ENCODE measurements around the gene KDM2A.

KDM2A gene

DNA sequence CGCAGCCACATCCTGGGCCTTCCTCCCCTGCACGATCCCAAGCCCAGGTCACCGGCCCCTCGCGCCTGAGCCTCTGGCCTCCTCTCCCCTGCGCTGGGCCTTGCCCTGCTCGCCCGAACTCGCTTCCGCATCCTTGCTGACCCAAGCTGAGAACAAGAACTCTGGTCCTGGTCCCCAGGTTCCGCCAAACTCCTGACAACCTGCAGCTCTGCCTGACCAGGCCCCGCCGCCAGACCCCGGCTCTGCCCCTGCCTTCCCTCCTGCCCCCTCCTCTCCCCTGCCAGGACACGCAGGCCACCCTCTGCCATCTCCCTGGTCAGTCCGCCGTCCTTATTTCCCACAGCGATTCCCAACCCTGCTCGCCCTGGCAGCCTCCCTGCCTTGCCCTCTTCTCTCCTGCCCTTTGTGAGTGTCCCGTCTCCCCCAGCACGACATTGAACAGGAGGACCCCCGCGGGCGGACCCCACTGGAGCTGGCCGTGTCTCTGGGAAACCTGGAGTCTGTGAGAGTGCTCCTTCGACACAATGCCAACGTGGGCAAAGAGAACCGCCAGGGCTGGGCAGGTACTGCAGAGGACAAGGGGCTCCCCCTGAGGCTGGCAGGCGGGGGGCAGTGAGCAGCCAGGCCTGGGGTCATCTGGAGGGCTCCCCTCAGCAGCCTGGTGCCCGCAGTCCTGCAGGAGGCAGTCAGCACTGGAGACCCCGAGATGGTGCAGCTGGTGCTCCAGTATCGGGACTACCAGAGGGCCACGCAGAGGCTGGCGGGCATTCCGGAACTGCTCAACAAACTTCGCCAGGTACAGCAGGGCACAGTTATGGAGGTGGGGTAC, 170.8 kb downstream of the KDM2A start:
- Histone ChIP-seq H3K27ac (ENCODE audit: low read depth, low read length) (peak overlapping the region; percentile 16; the same call in 1 of the 2 replicates), H3K4me3 (ENCODE audit: low read depth, low read length) (peak overlapping the region; percentile 88), H3K36me3 (ENCODE audit: control insufficient read depth, insufficient read depth, low read length) (peaks cover 54% of the 10 kb centered on the region), H3K27me3 (ENCODE audit: control insufficient read depth, insufficient read depth, low read length) (no peaks in the 10 kb centered on the region), H3K9me3 (ENCODE audit: control insufficient read depth, insufficient read depth, low read depth, low read length) (no peaks in the 10 kb centered on the region), H3K9ac (ENCODE audit: low read length) (peak overlapping the region; percentile 74), H3K4me1 (ENCODE audit: control insufficient read depth, insufficient read depth, low read length) (peaks cover 17% of the 10 kb centered on the region)

DNA sequence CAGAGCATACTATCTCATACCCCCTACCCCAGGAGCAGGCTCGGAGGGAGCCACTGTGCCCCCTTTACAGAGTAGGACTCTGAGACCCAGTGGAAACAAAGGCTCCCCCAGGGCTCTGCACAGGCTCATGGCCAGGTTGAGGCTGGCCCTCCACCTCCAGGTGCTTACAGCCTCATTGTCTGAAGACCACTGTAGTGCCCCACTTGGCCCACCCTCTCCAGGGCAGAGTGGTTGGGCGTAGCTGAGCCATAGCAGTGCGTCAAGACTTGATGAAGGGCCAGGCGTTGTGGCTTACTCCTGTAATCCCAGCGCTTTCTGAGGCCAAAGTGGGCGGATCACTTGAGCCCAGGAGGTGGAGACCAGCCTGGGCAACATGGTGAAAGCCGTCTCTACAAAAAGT, 171.7 kb downstream of the KDM2A start:
- peaks cover 17% of the 10 kb centered on the region for H3K4me1 ChIP-seq (ENCODE audit: control insufficient read depth, insufficient read depth, low read length)
- H3K27ac ChIP-seq (ENCODE audit: low read depth, low read length) = no peak overlapping the region
- no peak overlapping the region for H3K9ac ChIP-seq (ENCODE audit: low read length)
- peaks cover 4% of the 10 kb centered on the region; the same call in 1 of the 2 replicates for H3K9me3 ChIP-seq (ENCODE audit: control insufficient read depth, insufficient read depth, low read depth, low read length)
- H3K27me3 ChIP-seq (ENCODE audit: control insufficient read depth, insufficient read depth, low read length) = no peaks in the 10 kb centered on the region
- H3K4me3 ChIP-seq (ENCODE audit: low read depth, low read length) = 0 out of 2 replicates have a peak overlapping the region, but pooled peaks have one; percentile 88
- peaks cover 51% of the 10 kb centered on the region for H3K36me3 ChIP-seq (ENCODE audit: control insufficient read depth, insufficient read depth, low read length)

DNA sequence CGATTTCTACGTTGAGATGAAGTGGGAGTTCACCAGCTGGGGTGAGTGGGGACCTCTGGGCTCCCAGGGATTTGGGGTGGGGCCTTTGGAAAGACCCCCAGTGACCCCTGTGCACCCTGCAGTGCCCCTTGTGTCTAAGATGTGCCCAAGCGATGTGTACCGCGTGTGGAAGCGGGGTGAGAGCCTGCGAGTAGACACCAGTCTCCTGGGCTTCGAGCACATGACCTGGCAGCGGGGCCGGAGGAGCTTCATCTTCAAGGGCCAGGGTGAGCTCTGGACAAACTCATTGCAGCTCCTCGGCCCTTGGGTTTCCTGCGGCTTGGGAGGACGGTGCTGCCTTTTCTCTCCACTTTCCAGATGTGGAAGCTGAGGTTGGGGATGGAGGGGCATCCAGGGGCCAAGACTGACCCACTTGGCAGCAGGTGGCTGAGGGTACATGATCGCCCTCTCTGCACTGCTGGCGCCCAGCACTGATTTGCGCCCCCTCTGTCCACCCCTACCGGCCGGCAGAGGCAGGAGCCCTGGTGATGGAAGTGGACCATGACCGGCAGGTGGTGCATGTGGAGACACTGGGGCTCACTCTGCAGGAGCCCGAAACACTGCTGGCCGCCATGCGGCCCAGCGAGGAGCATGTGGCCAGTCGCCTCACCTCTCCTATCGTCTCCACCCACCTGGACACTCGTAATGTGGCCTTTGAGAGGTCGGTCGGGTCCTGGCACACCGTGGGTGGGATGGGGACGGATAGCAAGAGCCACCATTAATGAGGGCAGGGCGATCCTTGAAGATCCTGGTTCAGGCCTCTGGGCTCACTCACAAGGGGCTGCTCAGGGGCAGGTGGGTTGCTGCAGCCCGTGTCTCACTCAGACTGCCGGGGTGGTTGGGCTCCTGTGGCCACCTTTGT, 172.7 kb downstream of the KDM2A start:
- H3K27ac ChIP-seq (ENCODE audit: low read depth, low read length) = no peak overlapping the region
- peaks cover 11% of the 10 kb centered on the region; the same call in 1 of the 2 replicates for H3K9me3 ChIP-seq (ENCODE audit: control insufficient read depth, insufficient read depth, low read depth, low read length)
- no peaks in the 10 kb centered on the region for H3K27me3 ChIP-seq (ENCODE audit: control insufficient read depth, insufficient read depth, low read length)
- H3K9ac ChIP-seq (ENCODE audit: low read length) = no peak overlapping the region
- no peak overlapping the region for H3K4me3 ChIP-seq (ENCODE audit: low read depth, low read length)
- peaks cover 17% of the 10 kb centered on the region for H3K4me1 ChIP-seq (ENCODE audit: control insufficient read depth, insufficient read depth, low read length)
- H3K36me3 ChIP-seq (ENCODE audit: control insufficient read depth, insufficient read depth, low read length) = peaks cover 53% of the 10 kb centered on the region

DNA sequence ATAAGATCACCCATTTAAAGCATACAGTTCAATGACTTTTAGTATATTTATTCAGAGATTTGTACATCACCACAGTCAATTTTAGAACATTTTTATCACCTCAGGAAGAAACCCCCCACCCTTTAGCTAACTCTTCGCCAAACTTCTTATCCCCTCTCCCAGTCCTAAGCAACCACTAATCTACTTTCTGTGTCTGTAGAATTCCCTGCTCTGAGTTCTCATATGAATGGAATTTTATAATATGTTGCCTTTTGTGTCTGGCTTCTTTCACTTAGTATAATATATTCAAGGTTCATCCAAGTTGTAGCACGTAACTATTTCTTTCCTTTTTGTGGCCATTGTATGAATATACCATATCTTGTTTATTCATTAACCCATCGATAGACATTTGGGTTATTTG, 173.6 kb downstream of the KDM2A start:
- peaks cover 12% of the 10 kb centered on the region for H3K4me1 ChIP-seq (ENCODE audit: control insufficient read depth, insufficient read depth, low read length)
- no peak overlapping the region for H3K9ac ChIP-seq (ENCODE audit: low read length)
- no peak overlapping the region for H3K27ac ChIP-seq (ENCODE audit: low read depth, low read length)
- H3K27me3 ChIP-seq (ENCODE audit: control insufficient read depth, insufficient read depth, low read length) = no peaks in the 10 kb centered on the region
- H3K9me3 ChIP-seq (ENCODE audit: control insufficient read depth, insufficient read depth, low read depth, low read length) = peaks cover 11% of the 10 kb centered on the region; the same call in 1 of the 2 replicates
- H3K36me3 ChIP-seq (ENCODE audit: control insufficient read depth, insufficient read depth, low read length) = peaks cover 52% of the 10 kb centered on the region
- H3K4me3 ChIP-seq (ENCODE audit: low read depth, low read length) = no peak overlapping the region

DNA sequence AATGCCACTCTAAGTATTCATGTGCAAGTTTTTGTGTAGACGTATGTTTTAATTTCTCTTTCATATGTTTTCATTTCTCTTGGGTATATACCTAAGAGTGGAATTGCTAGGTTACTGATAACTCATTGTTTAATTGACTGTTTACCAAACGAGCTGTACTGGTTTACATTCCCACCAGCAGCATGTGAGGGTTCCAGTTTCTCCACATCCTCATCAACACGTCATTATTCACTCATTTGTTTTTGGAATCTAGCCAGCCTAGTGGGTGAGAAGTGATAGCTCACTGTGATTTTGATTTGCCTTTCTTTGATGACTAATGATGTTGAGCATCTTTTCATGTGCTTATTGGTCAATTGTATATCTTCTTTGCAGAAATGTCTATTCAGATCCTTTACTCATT, 174.0 kb downstream of the KDM2A start:
- no peak overlapping the region for H3K9ac ChIP-seq (ENCODE audit: low read length)
- no peak overlapping the region for H3K27ac ChIP-seq (ENCODE audit: low read depth, low read length)
- H3K9me3 ChIP-seq (ENCODE audit: control insufficient read depth, insufficient read depth, low read depth, low read length) = peaks cover 11% of the 10 kb centered on the region; the same call in 1 of the 2 replicates
- peaks cover 8% of the 10 kb centered on the region for H3K4me1 ChIP-seq (ENCODE audit: control insufficient read depth, insufficient read depth, low read length)
- H3K27me3 ChIP-seq (ENCODE audit: control insufficient read depth, insufficient read depth, low read length) = no peaks in the 10 kb centered on the region
- H3K4me3 ChIP-seq (ENCODE audit: low read depth, low read length) = no peak overlapping the region
- H3K36me3 ChIP-seq (ENCODE audit: control insufficient read depth, insufficient read depth, low read length) = peaks cover 52% of the 10 kb centered on the region

DNA sequence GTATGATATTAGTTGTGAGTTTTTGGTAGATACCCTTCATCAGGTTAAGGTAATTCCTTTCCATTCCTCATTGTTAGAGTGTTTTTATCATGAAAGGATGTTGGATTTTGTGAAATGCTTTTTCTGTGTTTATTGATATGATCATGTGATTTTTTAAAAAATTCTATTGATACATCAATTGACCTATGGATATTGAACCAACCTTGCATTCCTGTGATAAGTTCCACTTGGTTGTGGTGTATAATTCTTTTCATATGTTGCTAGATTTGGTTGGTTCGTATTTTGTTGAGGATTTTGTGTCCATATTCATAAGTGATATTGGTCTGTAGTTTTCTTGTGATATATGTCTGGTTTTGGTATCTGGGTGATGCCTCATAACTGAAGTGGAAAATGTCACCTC, 176.8 kb downstream of the KDM2A start:
- H3K36me3 ChIP-seq (ENCODE audit: control insufficient read depth, insufficient read depth, low read length) = peaks cover 72% of the 10 kb centered on the region
- no peak overlapping the region for H3K27ac ChIP-seq (ENCODE audit: low read depth, low read length)
- peaks cover 11% of the 10 kb centered on the region; the same call in 1 of the 2 replicates for H3K9me3 ChIP-seq (ENCODE audit: control insufficient read depth, insufficient read depth, low read depth, low read length)

DNA sequence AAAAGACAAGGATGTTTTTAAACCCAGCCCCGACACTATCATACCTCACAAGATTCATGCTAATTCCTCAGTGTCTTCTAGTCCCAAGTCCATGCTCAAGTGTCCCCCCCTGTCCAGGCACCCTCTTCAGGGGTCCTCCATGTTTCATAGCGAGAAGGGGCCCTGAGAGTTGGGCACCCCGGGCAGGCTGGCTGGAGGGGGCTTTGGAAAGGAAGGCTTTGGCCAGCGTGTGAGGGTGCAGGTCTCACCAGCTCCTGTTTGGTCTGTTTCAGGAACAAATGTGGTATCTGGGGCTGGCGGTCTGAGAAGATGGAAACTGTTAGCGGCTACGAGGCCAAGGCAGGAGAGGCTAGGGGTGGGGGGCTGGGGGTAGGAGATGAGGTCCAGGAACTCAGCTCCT, 179.7 kb downstream of the KDM2A start:
- Histone ChIP-seq H3K27ac (ENCODE audit: low read depth, low read length) (no peak overlapping the region), H3K36me3 (ENCODE audit: control insufficient read depth, insufficient read depth, low read length) (peaks cover 52% of the 10 kb centered on the region), H3K9me3 (ENCODE audit: control insufficient read depth, insufficient read depth, low read depth, low read length) (peaks cover 11% of the 10 kb centered on the region; the same call in 1 of the 2 replicates), H3K27me3 (ENCODE audit: control insufficient read depth, insufficient read depth, low read length) (no peaks in the 10 kb centered on the region), H3K4me1 (ENCODE audit: control insufficient read depth, insufficient read depth, low read length) (peaks cover 12% of the 10 kb centered on the region), H3K9ac (ENCODE audit: low read length) (no peak overlapping the region), H3K4me3 (ENCODE audit: low read depth, low read length) (no peak overlapping the region)

More for the DNA sequence above, 176.8 kb downstream of the KDM2A start:
- H3K27me3 ChIP-seq (ENCODE audit: control insufficient read depth, insufficient read depth, low read length) = no peaks in the 10 kb centered on the region
- H3K9ac ChIP-seq (ENCODE audit: low read length) = no peak overlapping the region
- no peak overlapping the region for H3K4me3 ChIP-seq (ENCODE audit: low read depth, low read length)
- H3K4me1 ChIP-seq (ENCODE audit: control insufficient read depth, insufficient read depth, low read length) = no peaks in the 10 kb centered on the region

DNA sequence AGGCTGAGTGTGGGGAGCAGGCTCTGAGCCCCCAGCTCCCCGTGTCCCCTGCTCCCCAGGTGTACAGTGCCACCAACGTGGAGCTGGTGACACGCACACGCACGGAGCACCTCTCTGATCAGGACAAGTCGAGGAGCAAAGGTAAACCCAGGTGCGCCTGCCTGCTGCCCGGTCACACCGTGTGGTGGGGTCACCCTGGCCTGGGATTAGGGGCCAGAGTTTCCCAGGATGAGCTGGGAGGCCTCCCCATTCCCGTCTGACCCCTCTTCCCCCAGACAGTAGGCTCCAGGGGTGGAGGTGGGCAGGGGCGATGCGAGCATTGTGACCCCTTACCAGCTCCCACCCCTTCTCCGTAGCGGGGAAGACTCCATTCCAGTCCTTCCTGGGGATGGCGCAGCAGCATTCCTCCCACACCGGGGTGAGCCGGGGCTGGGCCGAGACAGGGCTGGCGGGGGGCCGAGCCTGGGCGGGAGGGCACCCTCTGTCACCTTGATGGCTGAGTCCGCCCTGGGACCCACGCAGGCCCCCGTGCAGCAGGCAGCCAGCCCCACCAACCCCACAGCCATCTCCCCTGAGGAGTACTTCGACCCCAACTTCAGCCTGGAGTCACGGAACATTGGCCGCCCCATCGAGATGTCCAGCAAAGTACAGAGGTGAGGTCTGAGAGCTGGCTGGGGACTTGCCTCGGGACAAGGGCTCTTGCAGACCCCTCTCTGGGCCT, 180.6 kb downstream of the KDM2A start:
- Histone ChIP-seq H3K4me1 (ENCODE audit: control insufficient read depth, insufficient read depth, low read length) (peaks cover 18% of the 10 kb centered on the region), H3K9me3 (ENCODE audit: control insufficient read depth, insufficient read depth, low read depth, low read length) (peaks cover 11% of the 10 kb centered on the region; the same call in 1 of the 2 replicates), H3K36me3 (ENCODE audit: control insufficient read depth, insufficient read depth, low read length) (peaks cover 48% of the 10 kb centered on the region)

DNA sequence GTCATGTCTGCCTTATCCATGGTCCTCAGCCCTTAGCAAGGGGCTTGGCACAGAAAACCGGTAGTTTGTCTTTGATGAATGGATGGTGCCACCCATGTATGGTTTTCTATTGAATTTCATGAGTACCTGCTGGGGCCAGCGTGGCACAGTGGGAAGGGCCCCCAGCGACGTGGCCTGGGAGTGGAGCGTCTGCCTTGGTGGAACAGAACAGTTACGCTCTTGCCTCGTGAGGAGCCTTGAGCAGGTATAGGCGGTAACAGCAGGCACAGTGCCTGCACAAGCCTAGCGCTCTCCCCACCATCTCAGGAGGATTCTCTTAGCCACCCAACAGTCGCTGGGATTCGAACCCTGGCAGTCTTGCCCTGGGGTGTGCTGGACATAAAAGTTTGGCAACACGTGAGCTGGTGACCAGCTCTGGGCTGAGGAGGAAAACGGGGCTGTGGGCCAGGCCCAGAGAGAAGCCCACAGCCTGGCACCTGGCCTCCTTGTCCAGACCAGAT, 181.2 kb downstream of the KDM2A start:
- Histone ChIP-seq H3K9ac (ENCODE audit: low read length) (no peak overlapping the region), H3K27ac (ENCODE audit: low read depth, low read length) (no peak overlapping the region), H3K4me3 (ENCODE audit: low read depth, low read length) (no peak overlapping the region), H3K9me3 (ENCODE audit: control insufficient read depth, insufficient read depth, low read depth, low read length) (peaks cover 11% of the 10 kb centered on the region; the same call in 1 of the 2 replicates), H3K4me1 (ENCODE audit: control insufficient read depth, insufficient read depth, low read length) (peaks cover 21% of the 10 kb centered on the region), H3K27me3 (ENCODE audit: control insufficient read depth, insufficient read depth, low read length) (no peaks in the 10 kb centered on the region), H3K36me3 (ENCODE audit: control insufficient read depth, insufficient read depth, low read length) (peaks cover 45% of the 10 kb centered on the region)

More for the DNA sequence above, 180.6 kb downstream of the KDM2A start:
- Histone ChIP-seq H3K4me3 (ENCODE audit: low read depth, low read length) (no peak overlapping the region), H3K27ac (ENCODE audit: low read depth, low read length) (no peak overlapping the region), H3K9ac (ENCODE audit: low read length) (no peak overlapping the region), H3K27me3 (ENCODE audit: control insufficient read depth, insufficient read depth, low read length) (no peaks in the 10 kb centered on the region)

DNA sequence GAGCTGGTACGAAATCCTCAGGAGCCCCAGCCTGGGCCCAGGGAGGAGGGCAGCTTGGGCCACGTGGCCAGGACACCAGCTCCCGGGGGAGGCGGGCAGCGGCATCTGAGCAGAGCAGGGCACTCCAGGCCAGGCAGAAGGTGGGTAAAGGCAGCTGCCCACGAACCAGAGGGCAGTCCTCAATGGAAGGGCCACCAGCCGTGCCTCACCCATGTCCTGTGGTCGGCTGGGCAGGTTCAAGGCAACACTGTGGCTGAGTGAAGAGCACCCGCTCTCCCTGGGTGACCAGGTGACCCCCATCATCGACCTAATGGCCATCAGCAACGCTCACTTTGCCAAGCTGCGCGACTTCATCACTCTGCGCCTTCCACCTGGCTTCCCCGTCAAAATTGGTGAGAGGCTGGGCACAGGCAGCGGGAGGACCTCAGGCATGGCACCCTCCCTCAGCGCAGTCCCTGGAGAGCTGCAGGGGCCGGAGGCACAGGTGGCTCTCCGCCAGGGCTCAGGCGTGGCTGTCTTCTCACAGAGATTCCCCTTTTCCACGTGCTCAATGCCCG, 181.8 kb downstream of the KDM2A start:
- Histone ChIP-seq H3K9me3 (ENCODE audit: control insufficient read depth, insufficient read depth, low read depth, low read length) (peaks cover 7% of the 10 kb centered on the region; the same call in 1 of the 2 replicates), H3K4me1 (ENCODE audit: control insufficient read depth, insufficient read depth, low read length) (peaks cover 21% of the 10 kb centered on the region), H3K27ac (ENCODE audit: low read depth, low read length) (no peak overlapping the region), H3K4me3 (ENCODE audit: low read depth, low read length) (no peak overlapping the region), H3K27me3 (ENCODE audit: control insufficient read depth, insufficient read depth, low read length) (no peaks in the 10 kb centered on the region), H3K36me3 (ENCODE audit: control insufficient read depth, insufficient read depth, low read length) (peaks cover 41% of the 10 kb centered on the region), H3K9ac (ENCODE audit: low read length) (no peak overlapping the region)
